Endodermal cell (in vitro differentiated cells): ENCODE data around the gene OSBPL6. TPM values are rescaled to one million over a fixed set of nuclear protein-coding genes. Genes with fewer than 3 reads are reported as not detected.

ENCODE experiments used
- DNase-seq: peaks from one replicate; pipeline ENCODE4 v3.0.0-alpha.2; 2017
- H3K27ac ChIP-seq: 2 replicates; pipeline ENCODE4 v1.5.1; 2013; ENCODE audit warnings: mild to moderate bottlenecking, low read depth, low read length, moderate library complexity
- H3K27me3 ChIP-seq: 2 replicates; pipeline ENCODE4 v1.6.1; 2013; ENCODE audit warnings: mild to moderate bottlenecking, low read length, moderate library complexity; ENCODE audit not compliant: insufficient read depth, control insufficient read depth, poor library complexity, severe bottlenecking
- H3K36me3 ChIP-seq: 2 replicates; pipeline ENCODE4 v1.7.0; 2013; ENCODE audit warnings: mild to moderate bottlenecking, low read length, moderate library complexity; ENCODE audit not compliant: control insufficient read depth, insufficient read depth
- H3K4me1 ChIP-seq: one replicate; pipeline ENCODE4 v1.7.0; 2013; ENCODE audit warnings: low read length; ENCODE audit not compliant: control insufficient read depth, insufficient read depth
- H3K4me3 ChIP-seq: 2 replicates; pipeline ENCODE4 v1.5.1; 2013; ENCODE audit warnings: mild to moderate bottlenecking, low read length, moderate library complexity
- H3K9ac ChIP-seq: 2 replicates; pipeline ENCODE4 v1.6.1; 2013; ENCODE audit warnings: mild to moderate bottlenecking, low read length, moderate library complexity; ENCODE audit not compliant: poor library complexity, severe bottlenecking; ENCODE audit errors: extremely low read depth
- H3K9me3 ChIP-seq: 2 replicates; pipeline ENCODE4 v1.6.1; 2013; ENCODE audit warnings: mild to moderate bottlenecking, low read length, moderate library complexity; ENCODE audit not compliant: control insufficient read depth
- H3K27ac Mint-ChIP-seq: 2 replicates; pipeline ENCODE4 v1.8.0; 2020; ENCODE audit warnings: mixed read lengths
- H3K27me3 Mint-ChIP-seq: 2 replicates; pipeline ENCODE4 v1.8.0; 2021; ENCODE audit warnings: mild to moderate bottlenecking, mixed read lengths; ENCODE audit not compliant: insufficient read depth
- H3K36me3 Mint-ChIP-seq: 2 replicates; pipeline ENCODE4 v1.8.0; 2020; ENCODE audit warnings: low read depth, mixed read lengths
- H3K4me1 Mint-ChIP-seq: 2 replicates; pipeline ENCODE4 v1.8.0; 2020; ENCODE audit warnings: mixed read lengths
- H3K4me3 Mint-ChIP-seq: 2 replicates; pipeline ENCODE4 v1.8.0; 2020; ENCODE audit warnings: mild to moderate bottlenecking, moderate library complexity, mixed read lengths
- H3K9me3 Mint-ChIP-seq: 2 replicates; pipeline ENCODE4 v1.8.0; 2020; ENCODE audit warnings: mild to moderate bottlenecking, mixed read lengths
- CTCF ChIP-seq: fragments of 200-600 bp; sonication (generic); conservative IDR thresholded peaks from 2 replicates; pipeline ENCODE4 v1.5.0; 2021; ENCODE audit warnings: antibody characterized with exemption, mild to moderate bottlenecking
- WGBS, 2 experiments: methylation state at CpG; one replicate each; pipeline versions ENCODE4 v1.1.5 to v1.1.7; 2013; ENCODE audit warnings: missing lambda C conversion rate in 2 of 2, mixed read lengths in 1 of 2; ENCODE audit not compliant: insufficient coverage in 1 of 2, insufficient read length in 1 of 2; 5-methylcytosine and 5-hydroxymethylcytosine counted together
- total RNA-seq, 2 donors: library from RNA; stranded (reverse); fragmentation: NEBNext Ultra II Directional in 1 of 2; extraction: Animal tissue kit (Norgen Biotek cat#: 25700) in 1 of 2; gene quantifications; 2 replicates in 1 of 2; 3 replicates in 1 of 2; pipeline ENCODE4 v1.2.1, GENCODE V29; 2021

The OSBPL6 gene
- total RNA-seq, 2 donors from 2014 or later: 3.4 to 3.6 TPM

GRCh38 chr2:178315078-178315477, 120.8 kb downstream of the OSBPL6 start:
- H3K4me1 Mint-ChIP-seq: peaks cover 2% of the 10 kb centered on the region
- TF ChIP-seq CTCF: no peak
- H3K27me3 Mint-ChIP-seq: no peaks in the 10 kb centered on the region
- Histone ChIP-seq H3K9me3 (no peaks in the 10 kb centered on the region), H3K36me3 (no peaks in the 10 kb centered on the region), H3K27me3 (no peaks in the 10 kb centered on the region), H3K4me3 (no peak overlapping the region), H3K27ac (no peak overlapping the region), H3K4me1 (no peaks in the 10 kb centered on the region), H3K9ac (no peak overlapping the region)
- no peak overlapping the region for H3K27ac Mint-ChIP-seq
- no peaks in the 10 kb centered on the region for H3K36me3 Mint-ChIP-seq
- DNase-seq: no peak
- no peaks in the 10 kb centered on the region for H3K9me3 Mint-ChIP-seq
- WGBS, 2 experiments: 94 to 97% methylated on average over 4 of the region's 4 CpGs
- H3K4me3 Mint-ChIP-seq: no peak overlapping the region

- no peak overlapping the region for H3K4me3 Mint-ChIP-seq
- Histone ChIP-seq H3K4me3 (no peak overlapping the region), H3K27me3 (no peaks in the 10 kb centered on the region), H3K36me3 (no peaks in the 10 kb centered on the region), H3K9me3 (no peaks in the 10 kb centered on the region), H3K4me1 (no peaks in the 10 kb centered on the region), H3K27ac (no peak overlapping the region), H3K9ac (no peak overlapping the region)
- no peaks in the 10 kb centered on the region for H3K9me3 Mint-ChIP-seq
- DNase-seq: no peak
- H3K27ac Mint-ChIP-seq: no peak overlapping the region
- TF ChIP-seq CTCF: no peak
- 81 to 82% methylated on average over 2 to 3 of the region's 3 CpGs for WGBS, 2 experiments
- peaks cover 2% of the 10 kb centered on the region for H3K4me1 Mint-ChIP-seq
- no peaks in the 10 kb centered on the region for H3K36me3 Mint-ChIP-seq
- H3K27me3 Mint-ChIP-seq: no peaks in the 10 kb centered on the region
Measured at GRCh38 chr2:178315488-178315948, 121.2 kb downstream of the OSBPL6 start.

GRCh38 chr2:178317811-178318210, 123.5 kb downstream of the OSBPL6 start:
- no peak overlapping the region for H3K9ac ChIP-seq
- H3K36me3 Mint-ChIP-seq: no peaks in the 10 kb centered on the region
- TF ChIP-seq CTCF: no peak
- no peaks in the 10 kb centered on the region for H3K36me3 ChIP-seq
- H3K27ac ChIP-seq: no peak overlapping the region
- H3K4me1 ChIP-seq: no peaks in the 10 kb centered on the region
- no peak overlapping the region for H3K4me3 Mint-ChIP-seq
- no peak for DNase-seq
- H3K27me3 Mint-ChIP-seq: no peaks in the 10 kb centered on the region
- H3K9me3 ChIP-seq: no peaks in the 10 kb centered on the region
- H3K4me3 ChIP-seq: no peak overlapping the region
- H3K4me1 Mint-ChIP-seq: peaks cover 2% of the 10 kb centered on the region
- no peak overlapping the region for H3K27ac Mint-ChIP-seq
- H3K9me3 Mint-ChIP-seq: no peaks in the 10 kb centered on the region
- 93 to 100% methylated on average over 3 of the region's 3 CpGs for WGBS, 2 experiments
- no peaks in the 10 kb centered on the region for H3K27me3 ChIP-seq
